GM12878 (cell line): Measurements from ENCODE around the gene ATN1. TPM values are rescaled to one million over a fixed set of nuclear protein-coding genes. Genes with fewer than 3 reads are reported as not detected.

ENCODE experiments used
- HDAC6 ChIP-seq: fragments of 200-600 bp; sonication (generic); IDR thresholded peaks from one replicate; pipeline ENCODE4 v1.8.0; 2017; ENCODE audit warnings: antibody characterized with exemption; ENCODE audit not compliant: unreplicated experiment
- NR2C1 ChIP-seq: fragments of 450-650 bp; IDR thresholded peaks from 2 replicates; pipeline ENCODE4 v1.6.1; 2017; ENCODE audit warnings: antibody characterized with exemption, mild to moderate bottlenecking, moderate library complexity
- NR2C2 ChIP-seq: IDR thresholded peaks from 2 replicates; pipeline ENCODE4 v1.6.1; 2011; ENCODE audit warnings: borderline replicate concordance, low read depth; ENCODE audit not compliant: control insufficient read depth, insufficient read length
- PAX5 ChIP-seq: IDR thresholded peaks from 2 replicates; pipeline ENCODE4 v1.6.1; 2011; ENCODE audit warnings: low read depth, low read length, borderline replicate concordance
- RB1 ChIP-seq: fragments of 450-650 bp; formaldehyde crosslinking; IDR thresholded peaks from 2 replicates; pipeline ENCODE4 v1.6.1; 2017; ENCODE audit warnings: mild to moderate bottlenecking, borderline replicate concordance
- RELB ChIP-seq: fragments of 450-650 bp; IDR thresholded peaks from 2 replicates; pipeline ENCODE4 v1.6.1; 2017; ENCODE audit warnings: low read depth, mild to moderate bottlenecking, moderate library complexity
- SKIL ChIP-seq: fragments of 450-650 bp; IDR thresholded peaks from 2 replicates; pipeline ENCODE4 v1.6.1; 2017; ENCODE audit warnings: mild to moderate bottlenecking, low read depth, inconsistent platforms; ENCODE audit not compliant: poor library complexity, severe bottlenecking
- SMARCA5 ChIP-seq: fragments of 450-650 bp; IDR thresholded peaks from 2 replicates; pipeline ENCODE4 v1.6.1; 2017; ENCODE audit warnings: mild to moderate bottlenecking
- SREBF1 ChIP-seq: IDR thresholded peaks from 2 replicates; pipeline ENCODE4 v1.6.1; 2012; ENCODE audit warnings: mild to moderate bottlenecking, low read length
- STAT3 ChIP-seq: IDR thresholded peaks from 2 replicates; pipeline ENCODE4 v1.6.1; 2011; ENCODE audit warnings: low read depth, low read length, improper control_type of control experiment
- WRNIP1 ChIP-seq: IDR thresholded peaks from 2 replicates; pipeline ENCODE4 v1.6.1; 2011; ENCODE audit warnings: low read depth, low read length, improper control_type of control experiment, borderline replicate concordance
- ZSCAN29 ChIP-seq: fragments of 450-650 bp; IDR thresholded peaks from 2 replicates; pipeline ENCODE4 v1.6.1; 2017; ENCODE audit warnings: mild to moderate bottlenecking, moderate library complexity
- polyA plus RNA-seq, 11 experiments: library from polyadenylated mRNA; depleted of rRNA in 4 of 11; unstranded in 6 of 11; stranded (reverse) in 5 of 11; fragments of >200 nt; fragmentation: Nextera tagmentation in 4 of 11; fragmentation: Illumina TruSeq in 1 of 11; extraction: Ambion mirVana in 4 of 11; extraction: Trizol in 1 of 11; gene quantifications; 1 replicate in 1 of 11; 2 replicates in 10 of 11; pipeline versions ENCODE4 v1.2.1 to v1.2.3, GENCODE V29; 2011 to 2016; ENCODE audit warnings: inconsistent platforms in 2 of 11, missing spikeins in 2 of 11, low read depth in 1 of 11
- total RNA-seq, 4 experiments: library from RNA; depleted of rRNA in 3 of 4; stranded (reverse); fragments of >200 nt in 3 of 4; fragmentation: Illumina TruSeq in 1 of 4; extraction: Trizol in 1 of 4; gene quantifications; 2 replicates each; pipeline versions ENCODE4 v1.2.1 to v1.2.3, GENCODE V29; 2013 to 2021

ATN1 gene
- total and polyA plus RNA-seq, 10 of the 15 experiments (the other 5 are each of a cell fraction or from before 2014, with no cell fraction given) = 0.08 to 44.5 (median 5.0) TPM

- TF ChIP-seq NR2C2 = no peak
- TF ChIP-seq SREBF1 = peak; percentile 45; the same call in 1 of the 2 replicates
- peak; percentile 93; the same call in 1 of the 2 replicates for TF ChIP-seq STAT3
- peak; percentile 52; the same call in 1 of the 2 replicates for TF ChIP-seq NR2C1
- TF ChIP-seq RELB = peak; percentile 60
- TF ChIP-seq RB1 = peak; percentile 80; the same call in 1 of the 2 replicates
- 0 out of 2 replicates have a peak, but pooled peaks have one; percentile 19 for TF ChIP-seq SMARCA5
- peak; percentile 35 for TF ChIP-seq HDAC6
- peak; percentile 97; the same call in 1 of the 2 replicates for TF ChIP-seq WRNIP1
- peak; percentile 96 for TF ChIP-seq PAX5
- TF ChIP-seq ZSCAN29 = peak; percentile 74; the same call in 1 of the 2 replicates
- peak; percentile 78 for TF ChIP-seq SKIL
Measured at GRCh38 chr12:6943722-6944380, 16.1 kb downstream of the ATN1 start, which contains the start of the genes C12orf57 and RNU7-1 (continued).
